Fibroblast of lung (primary cell): ENCODE data around the gene KAT5.

ENCODE experiments used
- EZH2 ChIP-seq: IDR thresholded peaks from 2 replicates; pipeline ENCODE4 v1.5.1; 2012; ENCODE audit warnings: low read length, control low read depth, mild to moderate bottlenecking; ENCODE audit errors: missing control alignments
- TF ChIP-seq, protein P1 (sequence below), 2 donors: IDR thresholded peaks in 1 of 2; conservative IDR thresholded peaks in 1 of 2; 1 replicate in 1 of 2; 2 replicates in 1 of 2; pipeline ENCODE4 v1.5.1; 2011 to 2012; ENCODE audit warnings: low read length in 2 of 2, control low read depth in 1 of 2, inconsistent platforms in 1 of 2, low read depth in 1 of 2, mild to moderate bottlenecking in 1 of 2

DNA sequence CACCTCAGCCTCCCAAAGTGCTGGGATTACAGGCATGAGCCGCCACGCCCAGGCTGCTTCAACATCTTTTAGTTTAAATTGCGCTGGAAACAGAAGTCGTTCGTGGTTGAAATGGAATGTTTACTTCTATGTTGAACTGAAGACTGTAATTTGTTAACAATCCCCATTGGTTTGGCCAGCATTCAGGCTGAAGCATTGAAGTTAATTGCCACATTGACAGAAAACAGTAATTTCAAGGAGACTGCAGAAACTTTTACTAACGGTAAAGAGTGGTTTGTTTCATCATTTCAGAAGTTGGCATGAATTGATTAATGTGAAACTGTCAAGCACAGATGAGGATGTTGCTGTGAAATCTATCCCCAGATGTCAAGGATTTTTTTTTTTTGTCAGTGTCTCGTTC lies 54.5 kb downstream of the KAT5 start:
- TF ChIP-seq, protein P1, sequence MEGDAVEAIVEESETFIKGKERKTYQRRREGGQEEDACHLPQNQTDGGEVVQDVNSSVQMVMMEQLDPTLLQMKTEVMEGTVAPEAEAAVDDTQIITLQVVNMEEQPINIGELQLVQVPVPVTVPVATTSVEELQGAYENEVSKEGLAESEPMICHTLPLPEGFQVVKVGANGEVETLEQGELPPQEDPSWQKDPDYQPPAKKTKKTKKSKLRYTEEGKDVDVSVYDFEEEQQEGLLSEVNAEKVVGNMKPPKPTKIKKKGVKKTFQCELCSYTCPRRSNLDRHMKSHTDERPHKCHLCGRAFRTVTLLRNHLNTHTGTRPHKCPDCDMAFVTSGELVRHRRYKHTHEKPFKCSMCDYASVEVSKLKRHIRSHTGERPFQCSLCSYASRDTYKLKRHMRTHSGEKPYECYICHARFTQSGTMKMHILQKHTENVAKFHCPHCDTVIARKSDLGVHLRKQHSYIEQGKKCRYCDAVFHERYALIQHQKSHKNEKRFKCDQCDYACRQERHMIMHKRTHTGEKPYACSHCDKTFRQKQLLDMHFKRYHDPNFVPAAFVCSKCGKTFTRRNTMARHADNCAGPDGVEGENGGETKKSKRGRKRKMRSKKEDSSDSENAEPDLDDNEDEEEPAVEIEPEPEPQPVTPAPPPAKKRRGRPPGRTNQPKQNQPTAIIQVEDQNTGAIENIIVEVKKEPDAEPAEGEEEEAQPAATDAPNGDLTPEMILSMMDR (conservative IDR thresholded peaks at IDR 0.05 in 1 of 2, IDR thresholded peaks at IDR 0.05 in 1 of 2; ENCODE audit: low read depth in 1 of 2, low read length in 2 of 2) = no peak
- TF ChIP-seq EZH2 = no peak
